SIG-M5 treated with dmso at 0.1 percent for 504 hours (cell line): ENCODE results near the gene WIPF3.

Experiments
- DNase-seq: peaks from one replicate; lab custom pipeline; 2025; ENCODE audit not compliant: unreplicated experiment; lab: John Stamatoyannopoulos, UW

WIPF3 gene

GRCh38 chr7:29847496-29847895 lies 41.2 kb downstream of the WIPF3 start:
- no peak for DNase-seq

GRCh38 chr7:29847916-29848315 lies 41.6 kb downstream of the WIPF3 start:
- no peak for DNase-seq

GRCh38 chr7:29848941-29849340 lies 42.6 kb downstream of the WIPF3 start:
- DNase-seq = no peak

- DNase-seq = no peak
Observed at GRCh38 chr7:29851487-29851886, 45.2 kb downstream of the WIPF3 start.

GRCh38 chr7:29852457-29852856 lies 46.1 kb downstream of the WIPF3 start:
- no peak for DNase-seq

- no peak for DNase-seq
Observed at GRCh38 chr7:29853072-29853471, 46.8 kb downstream of the WIPF3 start.

GRCh38 chr7:29853789-29854188 lies 47.5 kb downstream of the WIPF3 start:
- DNase-seq = no peak

GRCh38 chr7:29854257-29854938 lies 48.1 kb downstream of the WIPF3 start:
- no peak for DNase-seq

- no peak for DNase-seq
Observed at GRCh38 chr7:29857654-29858053, 51.3 kb downstream of the WIPF3 start.

GRCh38 chr7:29858191-29858951 lies 52.1 kb downstream of the WIPF3 start:
- no peak for DNase-seq

GRCh38 chr7:29859104-29859503 lies 52.8 kb downstream of the WIPF3 start:
- no peak for DNase-seq

- DNase-seq = peak; percentile 3
Observed at GRCh38 chr7:29859524-29860185, 53.3 kb downstream of the WIPF3 start.

GRCh38 chr7:29860186-29860585 lies 53.9 kb downstream of the WIPF3 start:
- no peak for DNase-seq

- no peak for DNase-seq
Observed at GRCh38 chr7:29861884-29862283, 55.6 kb downstream of the WIPF3 start.

- DNase-seq = no peak
Observed at GRCh38 chr7:29864656-29865055, 58.3 kb downstream of the WIPF3 start.

GRCh38 chr7:29865526-29865925 lies 59.2 kb downstream of the WIPF3 start:
- DNase-seq = no peak

- DNase-seq = no peak
Observed at GRCh38 chr7:29866490-29866930, 60.2 kb downstream of the WIPF3 start.

- no peak for DNase-seq
Observed at GRCh38 chr7:29871787-29872398, 65.6 kb downstream of the WIPF3 start.

- DNase-seq = no peak
Observed at GRCh38 chr7:29873644-29874294, 67.5 kb downstream of the WIPF3 start.

- DNase-seq = no peak
Observed at GRCh38 chr7:29875741-29876140, 69.4 kb downstream of the WIPF3 start.

GRCh38 chr7:29877196-29877595 lies 70.9 kb downstream of the WIPF3 start:
- DNase-seq = no peak
